ENCODE measurements around the gene KRT16. TPM values are rescaled to one million over a fixed set of nuclear protein-coding genes. Genes with fewer than 3 reads are reported as not detected.

KRT16 gene
- total RNA-seq, 1 donor, result 2.0 TPM

DNA sequence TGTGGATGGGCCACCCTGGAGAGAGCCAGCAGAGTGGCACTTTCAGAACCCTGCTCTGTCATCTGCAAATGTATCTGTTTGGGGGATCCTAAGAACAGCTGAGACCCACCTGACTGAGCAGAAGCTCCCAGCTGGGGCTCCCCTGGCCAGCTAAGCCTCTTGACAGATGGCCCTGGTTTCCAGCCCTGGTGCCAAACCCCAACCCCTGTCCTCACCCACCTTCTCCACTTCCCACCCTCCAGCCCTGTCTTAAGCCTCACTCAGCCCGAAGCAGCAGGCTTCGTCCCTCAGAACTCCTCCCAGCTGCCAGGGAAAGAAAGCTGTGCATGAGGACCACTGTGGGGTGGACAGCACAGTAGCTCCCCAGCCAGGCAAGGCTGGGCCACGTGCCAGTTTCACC, 37.2 kb downstream of the KRT16 start:
- TF ChIP-seq, protein P1, sequence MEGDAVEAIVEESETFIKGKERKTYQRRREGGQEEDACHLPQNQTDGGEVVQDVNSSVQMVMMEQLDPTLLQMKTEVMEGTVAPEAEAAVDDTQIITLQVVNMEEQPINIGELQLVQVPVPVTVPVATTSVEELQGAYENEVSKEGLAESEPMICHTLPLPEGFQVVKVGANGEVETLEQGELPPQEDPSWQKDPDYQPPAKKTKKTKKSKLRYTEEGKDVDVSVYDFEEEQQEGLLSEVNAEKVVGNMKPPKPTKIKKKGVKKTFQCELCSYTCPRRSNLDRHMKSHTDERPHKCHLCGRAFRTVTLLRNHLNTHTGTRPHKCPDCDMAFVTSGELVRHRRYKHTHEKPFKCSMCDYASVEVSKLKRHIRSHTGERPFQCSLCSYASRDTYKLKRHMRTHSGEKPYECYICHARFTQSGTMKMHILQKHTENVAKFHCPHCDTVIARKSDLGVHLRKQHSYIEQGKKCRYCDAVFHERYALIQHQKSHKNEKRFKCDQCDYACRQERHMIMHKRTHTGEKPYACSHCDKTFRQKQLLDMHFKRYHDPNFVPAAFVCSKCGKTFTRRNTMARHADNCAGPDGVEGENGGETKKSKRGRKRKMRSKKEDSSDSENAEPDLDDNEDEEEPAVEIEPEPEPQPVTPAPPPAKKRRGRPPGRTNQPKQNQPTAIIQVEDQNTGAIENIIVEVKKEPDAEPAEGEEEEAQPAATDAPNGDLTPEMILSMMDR (IDR thresholded peaks at IDR 0.05; ENCODE audit: insufficient read depth, low read length), result no peak
- DNase-seq (ENCODE audit: low read depth), result no peak
- no peak overlapping the region for H3K4me3 ChIP-seq (ENCODE audit: low read depth, low read length)

GRCh38 chr17:41571561-41572434, 40.8 kb downstream of the KRT16 start, which contains the start of gene KRT9:
Gene KRT9, minus strand, starts transcription at chr17:41572059. Its CDS starts 67 bp downstream, at chr17:41571992.
- no peak for DNase-seq (ENCODE audit: low read depth)
- H3K4me3 ChIP-seq (ENCODE audit: low read depth, low read length), result no peak within 1 kb of the TSS
- TF ChIP-seq, protein P1 (IDR thresholded peaks at IDR 0.05; ENCODE audit: insufficient read depth, low read length), result no peak

DNA sequence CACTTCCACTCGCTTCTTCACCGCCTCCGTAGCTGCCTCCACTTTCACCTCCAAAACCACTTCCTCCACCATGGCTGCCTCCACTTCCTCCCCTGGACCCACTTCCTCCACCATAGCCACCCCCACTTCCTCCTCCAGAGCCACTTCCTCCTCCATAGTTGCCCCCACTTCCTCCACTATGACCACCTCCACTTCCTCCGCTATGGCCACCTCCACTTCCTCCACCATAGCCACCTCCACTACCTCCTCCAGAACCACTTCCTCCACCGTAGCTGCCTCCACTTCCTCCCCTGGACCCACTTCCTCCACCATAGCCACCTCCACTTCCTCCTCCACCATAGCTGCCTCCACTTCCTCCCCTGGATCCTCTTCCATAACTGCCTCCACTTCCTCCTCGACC, 45.2 kb downstream of the KRT16 start:
- DNase-seq (ENCODE audit: low read depth), result no peak
- H3K4me3 ChIP-seq (ENCODE audit: low read depth, low read length), result no peak overlapping the region
- TF ChIP-seq, protein P1 (IDR thresholded peaks at IDR 0.05; ENCODE audit: insufficient read depth, low read length), result no peak

DNA sequence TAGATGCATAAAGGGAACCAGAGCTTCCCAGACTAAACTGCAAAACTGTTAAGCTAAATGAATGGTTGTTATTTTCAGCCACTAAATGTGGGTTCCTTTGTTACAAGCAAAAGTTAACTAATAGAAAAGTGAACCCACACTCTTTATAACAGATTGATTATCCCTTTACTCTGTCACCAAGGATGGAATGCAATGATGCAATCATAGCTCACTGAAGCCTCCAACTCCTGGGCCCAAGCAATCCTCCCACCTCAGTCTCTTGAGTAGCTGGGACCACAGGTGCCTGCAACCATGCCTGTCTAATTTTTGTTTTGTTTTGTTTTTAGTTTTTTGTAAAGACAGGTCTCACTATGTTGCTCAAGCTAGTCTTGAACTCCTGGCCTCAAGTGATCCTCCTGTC, 47.2 kb downstream of the KRT16 start:
- no peak overlapping the region for H3K4me3 ChIP-seq (ENCODE audit: low read depth, low read length)

GRCh38 chr17:41563607-41564170, 48.9 kb downstream of the KRT16 start:
- TF ChIP-seq, protein P1 (IDR thresholded peaks at IDR 0.05; ENCODE audit: insufficient read depth, low read length), result no peak
- no peak overlapping the region for H3K4me3 ChIP-seq (ENCODE audit: low read depth, low read length)
- DNase-seq (ENCODE audit: low read depth), result no peak

More for the DNA sequence above, 47.2 kb downstream of the KRT16 start:
- no peak for DNase-seq (ENCODE audit: low read depth)
- TF ChIP-seq, protein P1 (IDR thresholded peaks at IDR 0.05; ENCODE audit: insufficient read depth, low read length), result no peak

DNA sequence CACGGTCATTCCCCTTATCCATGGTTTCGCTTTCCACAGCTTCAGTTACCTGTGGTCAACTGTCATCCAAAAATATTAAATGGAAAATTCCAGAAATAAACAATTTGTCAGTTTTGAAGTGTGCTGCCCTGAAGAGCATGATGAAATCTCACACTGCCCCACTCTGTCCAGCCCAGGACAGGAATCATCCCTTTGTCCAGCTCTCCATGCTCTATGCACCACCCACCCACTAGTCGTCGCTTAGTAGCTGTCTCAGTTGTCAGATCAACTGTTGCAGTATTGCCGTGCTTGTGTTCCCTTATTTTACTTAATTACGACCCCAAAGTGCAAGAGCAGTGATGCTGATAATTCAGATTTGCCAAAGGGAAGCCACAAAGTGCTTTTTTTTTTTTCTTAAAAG, 51.0 kb downstream of the KRT16 start:
- no peak overlapping the region for H3K4me3 ChIP-seq (ENCODE audit: low read depth, low read length)
- no peak for DNase-seq (ENCODE audit: low read depth)
- TF ChIP-seq, protein P1 (IDR thresholded peaks at IDR 0.05; ENCODE audit: insufficient read depth, low read length), result no peak

Other genes with a start within 250 kb of the KRT16 start
- not detected in 2 replicates for gene KRT33B, start 243.0 kb downstream of the KRT16 start, total RNA-seq (ENCODE audit: low replicate concordance)
- 0.45 TPM in 1 of 2 replicates, not detected in the other for gene KRT34, start 230.5 kb downstream of the KRT16 start, total RNA-seq (ENCODE audit: low replicate concordance)
- gene KRT31, start 215.2 kb downstream of the KRT16 start, total RNA-seq (ENCODE audit: low replicate concordance), result 0.09 TPM in 1 of 2 replicates, not detected in the other
- not detected in 2 replicates for gene KRT37, start 188.2 kb downstream of the KRT16 start, total RNA-seq (ENCODE audit: low replicate concordance)
- not detected in 2 replicates for gene KRT38, start 171.8 kb downstream of the KRT16 start, total RNA-seq (ENCODE audit: low replicate concordance)
- 0.09 TPM in 1 of 2 replicates, not detected in the other for gene KRT32, start 145.4 kb downstream of the KRT16 start, total RNA-seq (ENCODE audit: low replicate concordance)
- gene KRT35, start 131.6 kb downstream of the KRT16 start, total RNA-seq (ENCODE audit: low replicate concordance), result not detected in 2 replicates
- not detected in 2 replicates for gene KRT36, start 122.9 kb downstream of the KRT16 start, total RNA-seq (ENCODE audit: low replicate concordance)
- gene KRT13, start 107.2 kb downstream of the KRT16 start, total RNA-seq (ENCODE audit: low replicate concordance), result not detected in 2 replicates
- gene KRT15, start 93.9 kb downstream of the KRT16 start, total RNA-seq (ENCODE audit: low replicate concordance), result 0.63 TPM in 1 of 2 replicates, not detected in the other
- 50.7 and 78.5 TPM in 2 replicates for gene KRT19, start 84.5 kb downstream of the KRT16 start, total RNA-seq (ENCODE audit: low replicate concordance)
- not detected in 2 replicates for gene KRT9, start 40.7 kb downstream of the KRT16 start, total RNA-seq (ENCODE audit: low replicate concordance)
- gene KRT14, start 25.9 kb downstream of the KRT16 start, total RNA-seq (ENCODE audit: low replicate concordance), result 0.82 and 1.3 TPM in 2 replicates
- gene KRT17, start 11.8 kb upstream of the KRT16 start, total RNA-seq (ENCODE audit: low replicate concordance), result 0.57 TPM in 1 of 2 replicates, not detected in the other
- gene EIF1, start 76.1 kb upstream of the KRT16 start, total RNA-seq (ENCODE audit: low replicate concordance), result 99.7 and 102 TPM in 2 replicates
- not detected in 2 replicates for gene GAST, start 99.6 kb upstream of the KRT16 start, total RNA-seq (ENCODE audit: low replicate concordance)
- under 0.01 TPM in 1 of 2 replicates, not detected in the other for gene HAP1, start 121.9 kb upstream of the KRT16 start, total RNA-seq (ENCODE audit: low replicate concordance)
- gene JUP, start 173.9 kb upstream of the KRT16 start, total RNA-seq (ENCODE audit: low replicate concordance), result 4.7 and 8.9 TPM in 2 replicates
- 30.2 and 35.5 TPM in 2 replicates for gene P3H4, start 199.2 kb upstream of the KRT16 start, total RNA-seq (ENCODE audit: low replicate concordance)
- 187 and 270 TPM in 2 replicates for gene FKBP10, start 200.2 kb upstream of the KRT16 start, total RNA-seq (ENCODE audit: low replicate concordance)
- gene NT5C3B, start 223.5 kb upstream of the KRT16 start, total RNA-seq (ENCODE audit: low replicate concordance), result 38.5 and 93.2 TPM in 2 replicates
- gene KLHL10, start 225.1 kb upstream of the KRT16 start, total RNA-seq (ENCODE audit: low replicate concordance), result 0.09 and 0.90 TPM in 2 replicates